Measurements from ENCODE around the gene CSMD2. TPM values are rescaled to one million over a fixed set of nuclear protein-coding genes. Genes with fewer than 3 reads are reported as not detected.

The CSMD2 gene
- total and polyA plus RNA-seq, 2 of the 4 experiments (the other 2 are of a cell fraction) = under 0.01 to 0.36 TPM

DNA sequence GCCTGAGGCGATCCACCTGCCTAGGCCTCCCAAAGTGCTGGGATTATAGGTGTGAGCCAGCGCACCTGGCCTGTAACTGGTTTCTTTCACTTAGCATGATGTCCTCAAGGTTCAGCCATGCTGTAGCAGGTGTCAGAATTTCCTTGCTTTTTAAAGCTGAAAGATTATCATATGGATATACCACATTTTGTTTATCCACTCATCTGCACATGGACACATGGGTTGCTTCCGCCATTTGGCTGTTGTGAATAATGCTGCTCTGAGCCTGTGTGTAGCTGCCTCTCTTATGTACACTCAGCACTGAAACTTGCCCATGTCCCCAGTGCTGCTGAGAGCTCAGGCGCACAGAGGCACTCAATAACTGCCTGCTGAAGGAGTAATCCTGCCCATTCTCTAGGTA, 11.8 kb downstream of the CSMD2 start:
- no peak for DNase-seq
- dilution Hi-C loops (cut with HindIII; ENCODE audit: low sequenced_read_pairs, unreplicated experiment) (no loop called here), in situ Hi-C loops (cut with MboI; ENCODE audit: low sequenced_read_pairs) (no loop called here), intact Hi-C loops (cut with micrococcal nuclease) (no loop called here)
- no peak overlapping the region for H2AFZ ChIP-seq (replicated peaks; ENCODE audit: low read length, poor library complexity)
- H2AK5ac ChIP-seq (ENCODE audit: low read depth, low read length) = no peak overlapping the region
- H3K14ac ChIP-seq (replicated peaks; ENCODE audit: low read depth, low read length) = no peak overlapping the region
- H3K4me3 ChIP-seq (ENCODE audit: insufficient read depth, low read depth, low read length) = no peak overlapping the region
- H3K18ac ChIP-seq (ENCODE audit: low read depth, low read length) = no peak overlapping the region
- H2BK15ac ChIP-seq (ENCODE audit: low read depth, low read length) = no peak overlapping the region
- H3K4me2 ChIP-seq (ENCODE audit: low read depth, low read length) = no peak overlapping the region
- H3K4me1 ChIP-seq (ENCODE audit: control insufficient read depth, insufficient read depth, low read length) = no peaks in the 10 kb centered on the region
- no peak overlapping the region for H2BK5ac ChIP-seq (ENCODE audit: low read depth, low read length, poor library complexity, severe bottlenecking)
- no peak overlapping the region for H3K27ac ChIP-seq (ENCODE audit: insufficient read depth, low read length)
- no peak overlapping the region for H3K23ac ChIP-seq (ENCODE audit: low read depth, low read length)
- no TSS peak for BruUV-seq (replicated peaks)
- H2BK120ac ChIP-seq (ENCODE audit: low read depth, low read length) = no peak overlapping the region
- H2AK9ac ChIP-seq (replicated peaks; ENCODE audit: low read depth, low read length, poor library complexity) = no peak overlapping the region
- H3K4ac ChIP-seq (ENCODE audit: low read depth, low read length) = no peak overlapping the region
- H3K9ac ChIP-seq (ENCODE audit: low read depth, low read length) = no peak overlapping the region
- ATAC-seq (ENCODE audit: low read depth) = no peak
- no peaks in the 10 kb centered on the region for H3K79me1 ChIP-seq (ENCODE audit: low read depth in 1 of 2, low read length in 2 of 2)
- H4K8ac ChIP-seq (ENCODE audit: low read depth in 2 of 2, low read length in 2 of 2) = no peak overlapping the region
- H3K27me3 ChIP-seq (ENCODE audit: control insufficient read depth, insufficient read depth, low read length) = no peaks in the 10 kb centered on the region
- H4K20me1 ChIP-seq (ENCODE audit: insufficient read depth, low read length) = no peaks in the 10 kb centered on the region
- H3K56ac ChIP-seq (ENCODE audit: extremely low read depth, insufficient read depth, low read length) = no peak overlapping the region
- ChIA-PET POLR2A (ENCODE audit: unreplicated experiment) (no interaction called here), CTCF (no interaction called here)
- no peak overlapping the region for H4K91ac ChIP-seq (ENCODE audit: insufficient read depth, low read depth, low read length)
- no peaks in the 10 kb centered on the region for H3K36me3 ChIP-seq (ENCODE audit: control insufficient read depth, insufficient read depth, low read length)
- TF ChIP-seq CHD1 (IDR thresholded peaks at IDR 0.05; ENCODE audit: low read depth, low read length) (no peak), MAFK (IDR thresholded peaks at IDR 0.05; ENCODE audit: low read depth, low read length) (no peak), USF2 (IDR thresholded peaks at IDR 0.05; ENCODE audit: low read depth, low read length) (no peak), RAD21 (IDR thresholded peaks at IDR 0.05; ENCODE audit: low read length) (no peak), SMC3 (IDR thresholded peaks at IDR 0.05; ENCODE audit: low read depth, low read length) (no peak)
- no peak overlapping the region for H4K5ac ChIP-seq (ENCODE audit: low read depth, low read length)
- no peaks in the 10 kb centered on the region for H3K9me1 ChIP-seq (ENCODE audit: insufficient read depth, low read length)
- peaks cover 6% of the 10 kb centered on the region for H3K9me3 ChIP-seq (ENCODE audit: control insufficient read depth, insufficient read depth, low read length)
- no peak overlapping the region for H2BK20ac ChIP-seq (ENCODE audit: low read depth, low read length)
- WGBS, 2 experiments (ENCODE audit: extremely low coverage in 2 of 2, insufficient read length in 1 of 2) = 60% methylated on average over 1 of the region's 4 CpGs; no CpG with 5 or more reads in 1 of the 2 experiments
